KMS-11 (cell line): ENCODE measurements around the gene EML5.

Source experiments
- H2AFZ ChIP-seq: fragments of 200-600 bp; sonication (generic); 2 replicates; pipeline ENCODE4 v1.6.1; 2016; ENCODE audit warnings: antibody characterized with exemption, mixed run types, low read depth
- H3K27ac ChIP-seq: fragments of 200-600 bp; sonication (generic); 2 replicates; pipeline ENCODE4 v1.6.1; 2016; ENCODE audit warnings: mild to moderate bottlenecking, mixed run types
- H3K27me3 ChIP-seq: fragments of 200-600 bp; sonication (generic); 2 replicates; pipeline ENCODE4 v1.6.1; 2017; ENCODE audit warnings: mild to moderate bottlenecking, low read depth, mixed run types, moderate library complexity; ENCODE audit not compliant: insufficient read depth
- H3K36me3 ChIP-seq: fragments of 200-600 bp; sonication (generic); 2 replicates; pipeline ENCODE4 v1.6.1; 2017; ENCODE audit warnings: mild to moderate bottlenecking, mixed run types; ENCODE audit not compliant: insufficient read depth
- H3K4me1 ChIP-seq: fragments of 200-600 bp; sonication (generic); 2 replicates; pipeline ENCODE4 v1.6.1; 2016; ENCODE audit warnings: mild to moderate bottlenecking, low read depth, mixed run types; ENCODE audit not compliant: poor library complexity, severe bottlenecking
- H3K4me2 ChIP-seq: fragments of 200-600 bp; sonication (generic); 2 replicates; pipeline ENCODE4 v1.7.0; 2016; ENCODE audit warnings: mild to moderate bottlenecking, mixed run types
- H3K4me3 ChIP-seq: fragments of 200-600 bp; sonication (generic); IDR thresholded peaks from 2 replicates; pipeline ENCODE4 v1.6.1; 2017; ENCODE audit warnings: low read depth, low read length, mixed read lengths; ENCODE audit not compliant: insufficient read depth
- H3K79me2 ChIP-seq: fragments of 200-600 bp; sonication (generic); 2 replicates; pipeline ENCODE4 v1.6.1; 2016; ENCODE audit warnings: low read depth, mixed run types; ENCODE audit not compliant: insufficient read depth
- H3K9ac ChIP-seq: fragments of 200-600 bp; sonication (generic); 2 replicates; pipeline ENCODE4 v1.6.1; 2016; ENCODE audit warnings: mild to moderate bottlenecking, mixed run types
- H4K20me1 ChIP-seq: fragments of 200-600 bp; sonication (generic); 2 replicates; pipeline ENCODE4 v1.6.1; 2016; ENCODE audit warnings: mild to moderate bottlenecking, mixed run types; ENCODE audit not compliant: insufficient read depth
- CTCF ChIP-seq: fragments of 200-600 bp; sonication (generic); conservative IDR thresholded peaks from 2 replicates; pipeline ENCODE4 v1.6.1; 2017; ENCODE audit warnings: low read depth, mild to moderate bottlenecking, antibody characterized with exemption, low read length, moderate library complexity, mixed read lengths

The EML5 gene

GRCh38 chr14:88818018-88818417, 25.3 kb upstream of the EML5 start:
- H4K20me1 ChIP-seq, result no peaks in the 10 kb centered on the region
- TF ChIP-seq CTCF, result no peak
- H3K36me3 ChIP-seq, result no peaks in the 10 kb centered on the region
- no peak overlapping the region for H3K4me2 ChIP-seq
- H3K27me3 ChIP-seq, result no peaks in the 10 kb centered on the region
- no peak overlapping the region for H2AFZ ChIP-seq
- no peaks in the 10 kb centered on the region for H3K79me2 ChIP-seq
- H3K4me1 ChIP-seq, result no peaks in the 10 kb centered on the region
- H3K27ac ChIP-seq, result no peak overlapping the region
- H3K4me3 ChIP-seq, result no peak overlapping the region
- no peak overlapping the region for H3K9ac ChIP-seq

GRCh38 chr14:88815980-88816379, 23.2 kb upstream of the EML5 start:
- Histone ChIP-seq H4K20me1 (no peaks in the 10 kb centered on the region), H3K27me3 (no peaks in the 10 kb centered on the region), H3K4me2 (no peak overlapping the region), H3K36me3 (no peaks in the 10 kb centered on the region), H2AFZ (no peak overlapping the region), H3K9ac (no peak overlapping the region), H3K4me3 (no peak overlapping the region), H3K27ac (no peak overlapping the region), H3K4me1 (no peaks in the 10 kb centered on the region), H3K79me2 (no peaks in the 10 kb centered on the region)
- TF ChIP-seq CTCF, result no peak

- H2AFZ ChIP-seq, result no peak overlapping the region
- H3K4me2 ChIP-seq, result no peak overlapping the region
- no peak overlapping the region for H3K27ac ChIP-seq
- no peaks in the 10 kb centered on the region for H3K36me3 ChIP-seq
- H3K9ac ChIP-seq, result no peak overlapping the region
- H4K20me1 ChIP-seq, result no peaks in the 10 kb centered on the region
- no peaks in the 10 kb centered on the region for H3K4me1 ChIP-seq
- H3K79me2 ChIP-seq, result no peaks in the 10 kb centered on the region
- TF ChIP-seq CTCF, result no peak
- H3K27me3 ChIP-seq, result no peaks in the 10 kb centered on the region
- no peak overlapping the region for H3K4me3 ChIP-seq
Measured at GRCh38 chr14:88808359-88808758, 15.6 kb upstream of the EML5 start.

- no peaks in the 10 kb centered on the region for H3K27me3 ChIP-seq
- H3K4me2 ChIP-seq, result no peak overlapping the region
- TF ChIP-seq CTCF, result no peak
- H2AFZ ChIP-seq, result no peak overlapping the region
- no peaks in the 10 kb centered on the region for H3K36me3 ChIP-seq
- H3K4me1 ChIP-seq, result no peaks in the 10 kb centered on the region
- H3K79me2 ChIP-seq, result no peaks in the 10 kb centered on the region
- H3K9ac ChIP-seq, result no peak overlapping the region
- no peaks in the 10 kb centered on the region for H4K20me1 ChIP-seq
- H3K4me3 ChIP-seq, result no peak overlapping the region
- no peak overlapping the region for H3K27ac ChIP-seq
Measured at GRCh38 chr14:88804477-88804876, 11.7 kb upstream of the EML5 start.

- Histone ChIP-seq H3K27me3 (no peaks in the 10 kb centered on the region), H3K4me3 (no peak overlapping the region), H3K4me2 (no peak overlapping the region), H3K9ac (no peak overlapping the region), H2AFZ (no peak overlapping the region), H4K20me1 (no peaks in the 10 kb centered on the region), H3K36me3 (no peaks in the 10 kb centered on the region), H3K4me1 (no peaks in the 10 kb centered on the region), H3K27ac (no peak overlapping the region), H3K79me2 (no peaks in the 10 kb centered on the region)
- no peak for TF ChIP-seq CTCF
Measured at GRCh38 chr14:88804035-88804434, 11.3 kb upstream of the EML5 start.
